Panc1 (cell line): ENCODE results near the gene PMF1. TPM values are rescaled to one million over a fixed set of nuclear protein-coding genes. Genes with fewer than 3 reads are reported as not detected.

Source experiments
- ATAC-seq: fragments of 200-7000 bp; cut with Tn5 transposase; 2 replicates; pipeline ENCODE4 v1.9.1; 2020; ENCODE audit warnings: mild to moderate bottlenecking, moderate library complexity
- BruUV-seq: library from RNA; stranded (reverse); fragments of 400-500 nt; replicated peaks from 2 replicates; lab custom pipeline; 2021; lab: Mats Ljungman, UMichigan
- CTCF ChIA-PET: fragments of 300-600 bp; sonication (Branson Sonifier 250); formaldehyde crosslinking; loops from one replicate; lab custom pipeline; 2022; ENCODE audit warnings: antibody characterized with exemption; lab: Charles Lee
- POLR2A ChIA-PET: fragments of 300-600 bp; sonication (Branson Sonifier 250); formaldehyde crosslinking; loops from one replicate; lab custom pipeline; 2022; ENCODE audit warnings: antibody characterized with exemption; lab: Charles Lee
- DNase-seq: peaks from one replicate; pipeline ENCODE4 v3.0.0-alpha.2; 2010; ENCODE audit warnings: low read depth, low spot score
- H3K27ac ChIP-seq: 2 replicates; pipeline ENCODE4 v1.5.1; 2011; ENCODE audit warnings: mild to moderate bottlenecking, low read length, inconsistent platforms
- H3K27me3 ChIP-seq: fragments of 200-500 bp; sonication (Bioruptor generic); 2 replicates; pipeline ENCODE4 v1.6.0; 2014; ENCODE audit warnings: low read length, inconsistent platforms; ENCODE audit not compliant: control insufficient read depth, insufficient read depth
- H3K36me3 ChIP-seq: fragments of 200-500 bp; sonication (Bioruptor generic); 2 replicates; pipeline ENCODE4 v1.5.1; 2014; ENCODE audit warnings: inconsistent platforms, mild to moderate bottlenecking, low read length, moderate library complexity; ENCODE audit not compliant: control insufficient read depth, insufficient read depth
- H3K4me1 ChIP-seq: 2 replicates; pipeline ENCODE4 v1.5.1; 2011; ENCODE audit warnings: inconsistent platforms, mild to moderate bottlenecking, low read length, moderate library complexity; ENCODE audit not compliant: control insufficient read depth, insufficient read depth
- H3K4me3 ChIP-seq, 2 experiments: 2 replicates each; pipeline ENCODE4 v1.5.1; 2011 to 2012; ENCODE audit warnings: low read depth in 2 of 2, low read length in 2 of 2, mild to moderate bottlenecking in 2 of 2, inconsistent platforms in 1 of 2, moderate library complexity in 1 of 2
- H3K9me3 ChIP-seq: fragments of 200-500 bp; sonication (Bioruptor generic); 2 replicates; pipeline ENCODE4 v1.5.1; 2014; ENCODE audit warnings: low read depth, mild to moderate bottlenecking, inconsistent platforms, low read length, moderate library complexity; ENCODE audit not compliant: control insufficient read depth, insufficient read depth
- POLR2AphosphoS5 ChIP-seq: IDR thresholded peaks from 2 replicates; pipeline ENCODE4 v1.6.1; 2012; ENCODE audit warnings: mild to moderate bottlenecking, low read depth, low read length, moderate library complexity
- SIN3A ChIP-seq: IDR thresholded peaks from 2 replicates; pipeline ENCODE4 v1.6.1; 2012; ENCODE audit warnings: low read depth, mild to moderate bottlenecking, low read length, moderate library complexity, borderline replicate concordance; ENCODE audit not compliant: insufficient read depth
- TCF7L2 ChIP-seq: IDR thresholded peaks from 2 replicates; pipeline ENCODE4 v1.6.1; 2011; ENCODE audit warnings: mild to moderate bottlenecking, low read depth, low read length, inconsistent platforms
- in situ Hi-C: cut with HindIII; loops from 2 replicates; pipeline ENCODE4 v1.10.0; 2016; ENCODE audit warnings: low sequenced_read_pairs, low pct_unique_long_range_greater_than_20kb
- intact Hi-C: fragments of 100-400 bp; cut with micrococcal nuclease; formaldehyde crosslinking; loops from one replicate; pipeline ENCODE4 v1.10.0; 2022; ENCODE audit not compliant: unreplicated experiment
- total RNA-seq: library from RNA; stranded (reverse); gene quantifications from one replicate; pipeline ENCODE4 v1.2.1, GENCODE V29; 2021; ENCODE audit not compliant: unreplicated experiment
- TF ChIP-seq, protein P1 (sequence below), 2 experiments: IDR thresholded peaks; 2 replicates each; pipeline ENCODE4 v1.6.1; 2011 to 2012; ENCODE audit warnings: low read depth in 2 of 2, control low read depth in 1 of 2, low read length in 1 of 2, mild to moderate bottlenecking in 1 of 2, moderate library complexity in 1 of 2; ENCODE audit not compliant: insufficient read depth in 1 of 2
- TF ChIP-seq, protein P2 (sequence below): fragments of 450-650 bp; IDR thresholded peaks from 2 replicates; pipeline ENCODE4 v1.5.1; 2017; ENCODE audit warnings: mild to moderate bottlenecking

Gene PMF1
- total RNA-seq, 1 experiment from 2014 or later = 57.5 TPM

DNA sequence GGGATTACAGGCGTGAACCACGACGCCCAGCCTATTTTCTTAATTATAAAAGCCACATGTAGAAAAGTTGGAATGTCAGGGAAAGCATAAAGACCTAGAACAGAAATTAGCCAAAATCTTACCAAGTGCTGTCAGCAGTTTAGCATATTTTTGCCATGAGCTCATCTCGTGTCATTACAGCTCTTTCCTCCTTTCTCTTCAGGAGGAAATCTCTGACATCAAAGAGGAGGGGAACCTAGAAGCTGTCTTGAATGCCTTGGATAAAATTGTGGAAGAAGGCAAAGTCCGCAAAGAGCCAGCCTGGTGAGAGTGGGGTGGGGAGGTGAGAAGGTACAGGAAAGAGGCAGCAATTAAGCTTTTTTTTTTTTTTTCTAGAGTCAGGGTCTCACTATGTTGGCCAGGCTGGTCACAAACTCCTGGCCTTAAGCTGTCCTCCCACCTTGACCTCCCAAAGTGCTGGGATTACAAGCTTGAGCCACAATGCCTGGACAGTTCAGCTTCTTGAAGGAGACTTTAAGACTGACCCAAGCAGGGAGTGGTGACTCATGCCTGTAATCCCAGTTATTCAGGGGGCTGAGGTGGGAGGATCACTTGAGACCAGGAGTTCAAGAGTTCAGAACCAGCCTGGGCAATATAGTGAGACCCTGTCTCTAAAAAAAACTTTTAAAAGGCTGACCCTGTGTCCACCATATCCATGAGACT is 20.8 kb downstream of the PMF1 start:
- H3K36me3 ChIP-seq = no peaks in the 10 kb centered on the region
- intact Hi-C loops = no loop called here
- no peaks in the 10 kb centered on the region for H3K9me3 ChIP-seq
- H3K27me3 ChIP-seq = no peaks in the 10 kb centered on the region
- ChIA-PET CTCF (interaction anchor here (0.6 to 2.0 kb wide), 3 partner anchors 9 to 912 kb away, joined by 3 to 8 read pairs (median 6); no protein-coding TSS in a partner anchor), POLR2A (interaction anchor here (0.6 kb wide), 1 partner anchor 22 kb away, joined by 4 read pairs; no protein-coding TSS in a partner anchor)
- H3K4me1 ChIP-seq = no peaks in the 10 kb centered on the region
- TF ChIP-seq POLR2AphosphoS5 (no peak), SIN3A (no peak), TCF7L2 (no peak)
- TF ChIP-seq, protein P1, sequence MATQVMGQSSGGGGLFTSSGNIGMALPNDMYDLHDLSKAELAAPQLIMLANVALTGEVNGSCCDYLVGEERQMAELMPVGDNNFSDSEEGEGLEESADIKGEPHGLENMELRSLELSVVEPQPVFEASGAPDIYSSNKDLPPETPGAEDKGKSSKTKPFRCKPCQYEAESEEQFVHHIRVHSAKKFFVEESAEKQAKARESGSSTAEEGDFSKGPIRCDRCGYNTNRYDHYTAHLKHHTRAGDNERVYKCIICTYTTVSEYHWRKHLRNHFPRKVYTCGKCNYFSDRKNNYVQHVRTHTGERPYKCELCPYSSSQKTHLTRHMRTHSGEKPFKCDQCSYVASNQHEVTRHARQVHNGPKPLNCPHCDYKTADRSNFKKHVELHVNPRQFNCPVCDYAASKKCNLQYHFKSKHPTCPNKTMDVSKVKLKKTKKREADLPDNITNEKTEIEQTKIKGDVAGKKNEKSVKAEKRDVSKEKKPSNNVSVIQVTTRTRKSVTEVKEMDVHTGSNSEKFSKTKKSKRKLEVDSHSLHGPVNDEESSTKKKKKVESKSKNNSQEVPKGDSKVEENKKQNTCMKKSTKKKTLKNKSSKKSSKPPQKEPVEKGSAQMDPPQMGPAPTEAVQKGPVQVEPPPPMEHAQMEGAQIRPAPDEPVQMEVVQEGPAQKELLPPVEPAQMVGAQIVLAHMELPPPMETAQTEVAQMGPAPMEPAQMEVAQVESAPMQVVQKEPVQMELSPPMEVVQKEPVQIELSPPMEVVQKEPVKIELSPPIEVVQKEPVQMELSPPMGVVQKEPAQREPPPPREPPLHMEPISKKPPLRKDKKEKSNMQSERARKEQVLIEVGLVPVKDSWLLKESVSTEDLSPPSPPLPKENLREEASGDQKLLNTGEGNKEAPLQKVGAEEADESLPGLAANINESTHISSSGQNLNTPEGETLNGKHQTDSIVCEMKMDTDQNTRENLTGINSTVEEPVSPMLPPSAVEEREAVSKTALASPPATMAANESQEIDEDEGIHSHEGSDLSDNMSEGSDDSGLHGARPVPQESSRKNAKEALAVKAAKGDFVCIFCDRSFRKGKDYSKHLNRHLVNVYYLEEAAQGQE (IDR thresholded peaks at IDR 0.05; ENCODE audit: insufficient read depth in 1 of 2, low read depth in 2 of 2, low read length in 1 of 2) = no peak
- TF ChIP-seq, protein P2, sequence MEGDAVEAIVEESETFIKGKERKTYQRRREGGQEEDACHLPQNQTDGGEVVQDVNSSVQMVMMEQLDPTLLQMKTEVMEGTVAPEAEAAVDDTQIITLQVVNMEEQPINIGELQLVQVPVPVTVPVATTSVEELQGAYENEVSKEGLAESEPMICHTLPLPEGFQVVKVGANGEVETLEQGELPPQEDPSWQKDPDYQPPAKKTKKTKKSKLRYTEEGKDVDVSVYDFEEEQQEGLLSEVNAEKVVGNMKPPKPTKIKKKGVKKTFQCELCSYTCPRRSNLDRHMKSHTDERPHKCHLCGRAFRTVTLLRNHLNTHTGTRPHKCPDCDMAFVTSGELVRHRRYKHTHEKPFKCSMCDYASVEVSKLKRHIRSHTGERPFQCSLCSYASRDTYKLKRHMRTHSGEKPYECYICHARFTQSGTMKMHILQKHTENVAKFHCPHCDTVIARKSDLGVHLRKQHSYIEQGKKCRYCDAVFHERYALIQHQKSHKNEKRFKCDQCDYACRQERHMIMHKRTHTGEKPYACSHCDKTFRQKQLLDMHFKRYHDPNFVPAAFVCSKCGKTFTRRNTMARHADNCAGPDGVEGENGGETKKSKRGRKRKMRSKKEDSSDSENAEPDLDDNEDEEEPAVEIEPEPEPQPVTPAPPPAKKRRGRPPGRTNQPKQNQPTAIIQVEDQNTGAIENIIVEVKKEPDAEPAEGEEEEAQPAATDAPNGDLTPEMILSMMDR = no peak
- DNase-seq = no peak
- H3K4me3 ChIP-seq = no peak overlapping the region
- no peak for ATAC-seq
- H3K27ac ChIP-seq = no peak overlapping the region
- in situ Hi-C loops = no loop called here
- BruUV-seq = no TSS peak

DNA sequence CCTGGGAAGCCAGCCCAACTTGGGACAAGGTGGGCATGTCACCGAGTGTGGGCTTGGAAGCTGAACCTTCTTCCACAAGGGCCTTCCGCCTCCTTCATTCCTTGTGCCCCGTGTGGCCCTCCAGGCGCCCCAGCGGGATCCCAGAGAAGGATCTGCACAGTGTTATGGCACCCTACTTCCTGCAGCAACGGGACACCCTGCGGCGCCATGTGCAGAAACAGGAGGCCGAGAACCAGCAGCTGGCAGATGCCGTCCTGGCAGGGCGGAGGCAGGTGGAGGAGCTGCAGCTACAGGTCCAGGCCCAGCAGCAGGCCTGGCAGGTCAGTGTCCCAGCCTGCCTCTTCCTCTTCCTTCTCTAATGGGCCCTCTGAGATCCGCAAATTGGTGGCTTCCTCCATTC is 23.4 kb downstream of the PMF1 start:
- intact Hi-C loops (no loop called here), in situ Hi-C loops (no loop called here)
- no TSS peak for BruUV-seq
- Histone ChIP-seq H3K4me3 (no peak overlapping the region), H3K27ac (no peak overlapping the region), H3K9me3 (no peaks in the 10 kb centered on the region), H3K36me3 (no peaks in the 10 kb centered on the region), H3K27me3 (no peaks in the 10 kb centered on the region), H3K4me1 (no peaks in the 10 kb centered on the region)
- no peak for ATAC-seq
- DNase-seq = no peak
- TF ChIP-seq TCF7L2 (no peak), POLR2AphosphoS5 (no peak), SIN3A (no peak)
- TF ChIP-seq, protein P2 = no peak
- TF ChIP-seq, protein P1 (IDR thresholded peaks at IDR 0.05; ENCODE audit: insufficient read depth in 1 of 2, low read depth in 2 of 2, low read length in 1 of 2) = no peak
- ChIA-PET CTCF (no interaction called here), POLR2A (no interaction called here)
